Choroid plexus epithelial cell (primary cell): Measurements from ENCODE around the gene ANKRD29.
A peak's percentile ranks its signal among the peaks of the same experiment; 100 is the strongest.

ENCODE experiments used
- DNase-seq: peaks from one replicate; pipeline ENCODE4 v3.0.0-alpha.2; 2010; ENCODE audit warnings: low read depth
- H3K4me3 ChIP-seq: 2 replicates; pipeline ENCODE4 v1.5.1; 2011; ENCODE audit warnings: low read depth, mild to moderate bottlenecking, control low read depth, low read length, moderate library complexity
- TF ChIP-seq, protein P1 (sequence below): conservative IDR thresholded peaks from 2 replicates; pipeline ENCODE4 v1.5.1; 2011; ENCODE audit warnings: low read depth, mild to moderate bottlenecking, control low read depth, inconsistent platforms, low read length, moderate library complexity

ANKRD29 gene

DNA sequence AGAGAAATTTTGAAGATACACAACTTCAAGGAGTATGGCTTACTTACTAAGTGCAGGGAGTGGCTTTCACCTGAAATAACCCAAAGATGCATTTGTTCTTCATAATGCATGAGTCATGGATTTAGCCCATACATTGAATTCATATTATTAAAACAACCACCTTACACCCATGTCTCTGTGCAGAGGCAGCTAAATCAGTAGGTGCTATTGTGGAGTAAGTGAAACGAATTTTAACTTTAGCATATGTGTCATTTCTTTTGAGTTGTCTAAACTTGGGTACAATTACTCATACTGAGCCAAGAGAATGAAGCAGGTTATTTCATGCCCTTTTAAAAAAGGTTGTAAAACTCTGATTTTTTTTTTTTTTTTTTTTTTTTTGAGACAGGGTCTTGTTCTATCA, 11.0 kb upstream of the ANKRD29 start:
- DNase-seq, result no peak
- TF ChIP-seq, protein P1, sequence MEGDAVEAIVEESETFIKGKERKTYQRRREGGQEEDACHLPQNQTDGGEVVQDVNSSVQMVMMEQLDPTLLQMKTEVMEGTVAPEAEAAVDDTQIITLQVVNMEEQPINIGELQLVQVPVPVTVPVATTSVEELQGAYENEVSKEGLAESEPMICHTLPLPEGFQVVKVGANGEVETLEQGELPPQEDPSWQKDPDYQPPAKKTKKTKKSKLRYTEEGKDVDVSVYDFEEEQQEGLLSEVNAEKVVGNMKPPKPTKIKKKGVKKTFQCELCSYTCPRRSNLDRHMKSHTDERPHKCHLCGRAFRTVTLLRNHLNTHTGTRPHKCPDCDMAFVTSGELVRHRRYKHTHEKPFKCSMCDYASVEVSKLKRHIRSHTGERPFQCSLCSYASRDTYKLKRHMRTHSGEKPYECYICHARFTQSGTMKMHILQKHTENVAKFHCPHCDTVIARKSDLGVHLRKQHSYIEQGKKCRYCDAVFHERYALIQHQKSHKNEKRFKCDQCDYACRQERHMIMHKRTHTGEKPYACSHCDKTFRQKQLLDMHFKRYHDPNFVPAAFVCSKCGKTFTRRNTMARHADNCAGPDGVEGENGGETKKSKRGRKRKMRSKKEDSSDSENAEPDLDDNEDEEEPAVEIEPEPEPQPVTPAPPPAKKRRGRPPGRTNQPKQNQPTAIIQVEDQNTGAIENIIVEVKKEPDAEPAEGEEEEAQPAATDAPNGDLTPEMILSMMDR, result no peak
- no peak overlapping the region for H3K4me3 ChIP-seq

DNA sequence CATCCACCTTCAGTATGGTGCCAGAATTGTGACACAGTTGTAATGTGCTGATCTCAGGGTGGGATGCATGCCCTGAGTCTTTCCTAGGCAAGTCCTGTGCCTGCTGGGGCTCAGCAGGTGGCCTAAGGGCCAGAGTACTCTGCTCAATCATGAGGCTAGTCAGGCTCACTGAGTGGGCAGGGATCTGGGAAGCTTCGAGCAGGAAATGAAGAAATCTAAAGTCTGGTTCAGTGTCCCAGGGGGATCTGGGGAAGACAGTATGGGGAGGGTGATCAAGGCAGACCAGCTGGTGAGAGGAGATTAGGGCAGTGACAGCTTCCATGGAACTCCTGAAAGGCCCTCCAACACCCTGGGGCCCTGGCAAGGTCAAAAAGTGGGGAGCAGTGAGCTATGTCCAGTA, 8.9 kb upstream of the ANKRD29 start:
- TF ChIP-seq, protein P1, result no peak
- DNase-seq, result peak; percentile 75
- H3K4me3 ChIP-seq, result no peak overlapping the region

GRCh38 chr18:23669804-23670405, 7.2 kb upstream of the ANKRD29 start:
- H3K4me3 ChIP-seq, result no peak overlapping the region
- TF ChIP-seq, protein P1, result no peak
- DNase-seq, result no peak

DNA sequence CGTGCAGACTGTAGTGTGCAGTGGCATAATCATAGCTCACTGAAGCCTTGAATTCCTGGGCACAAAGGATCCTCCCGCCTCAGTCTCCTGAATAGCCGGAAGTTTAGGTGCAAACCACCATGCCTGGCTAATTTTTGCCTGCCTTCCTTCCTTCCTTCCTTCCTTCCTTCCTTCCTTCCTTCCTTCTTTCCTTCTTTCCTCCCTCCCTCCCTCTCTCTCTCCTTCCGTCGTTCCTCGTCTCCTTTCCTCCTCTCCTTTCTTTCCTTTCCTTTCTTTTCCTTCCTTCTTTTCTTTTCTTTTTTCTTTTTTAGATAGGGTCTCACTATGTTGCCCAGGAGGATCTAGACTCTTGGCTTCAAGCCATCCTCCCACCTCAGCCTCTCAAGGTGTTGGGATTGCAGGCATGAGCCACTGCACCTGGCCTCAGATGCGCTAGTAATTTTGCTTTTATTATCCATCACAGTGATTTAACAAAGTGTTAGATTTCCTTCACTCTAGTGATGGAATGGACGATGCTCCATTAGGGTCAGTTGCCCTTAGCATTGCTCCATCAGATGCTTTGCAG, 6.6 kb upstream of the ANKRD29 start:
- TF ChIP-seq, protein P1, result no peak
- DNase-seq, result no peak
- H3K4me3 ChIP-seq, result no peak overlapping the region

GRCh38 chr18:23668731-23669130, 6.0 kb upstream of the ANKRD29 start:
- TF ChIP-seq, protein P1, result no peak
- no peak for DNase-seq
- no peak overlapping the region for H3K4me3 ChIP-seq

DNA sequence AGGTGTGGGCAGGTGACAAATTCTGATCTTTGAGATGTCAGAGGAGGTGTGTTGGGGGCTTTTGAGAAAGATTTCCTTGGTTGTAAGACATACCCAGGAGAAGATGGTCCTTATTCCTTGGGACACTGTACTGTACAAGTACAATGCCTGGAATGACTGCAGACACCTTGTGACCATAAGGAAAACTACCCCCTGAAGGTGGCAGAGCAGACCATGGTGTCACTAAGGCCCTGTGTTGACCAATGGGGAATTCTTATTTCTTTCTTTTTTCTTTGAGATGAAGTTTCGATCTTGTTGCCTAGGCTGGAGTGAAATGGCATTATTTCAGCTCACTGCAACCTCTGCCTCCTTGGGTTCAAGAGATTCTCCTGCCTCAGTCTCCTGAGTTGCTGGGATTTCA, 4.4 kb upstream of the ANKRD29 start:
- no peak for DNase-seq
- TF ChIP-seq, protein P1, result no peak
- H3K4me3 ChIP-seq, result no peak overlapping the region

GRCh38 chr18:23664674-23665073, 2.0 kb upstream of the ANKRD29 start:
- DNase-seq, result no peak
- TF ChIP-seq, protein P1, result no peak
- no peak overlapping the region for H3K4me3 ChIP-seq
